Measurements from ENCODE around the gene SIT1.

GRCh38 chr9:35666549-35666948 is 15.8 kb upstream of the SIT1 start:
- no peak for TF ChIP-seq CTCF (IDR thresholded peaks at IDR 0.05)
- TF ChIP-seq POLR2A (IDR thresholded peaks at IDR 0.05): no peak

Data from lower leg skin (tissue), 3 donors.